Stomach smooth muscle (tissue), 2 donors: ENCODE data around the gene CD9.
A peak's percentile ranks its signal among the peaks of the same experiment; 100 is the strongest.

Experiments used
- H3K27ac ChIP-seq: one replicate; pipeline ENCODE4 v1.7.0; 2013; ENCODE audit warnings: mild to moderate bottlenecking, low read length, inconsistent platforms
- H3K27me3 ChIP-seq, 2 donors: one replicate each; pipeline ENCODE4 v1.7.0; 2013; ENCODE audit warnings: low read length in 2 of 2; ENCODE audit not compliant: insufficient read depth in 2 of 2, control insufficient read depth in 1 of 2
- H3K36me3 ChIP-seq, 2 donors: one replicate each; pipeline ENCODE4 v1.7.0; 2013; ENCODE audit warnings: low read length in 2 of 2; ENCODE audit not compliant: control insufficient read depth in 2 of 2, insufficient read depth in 2 of 2
- H3K4me1 ChIP-seq: one replicate; pipeline ENCODE4 v1.7.0; 2013; ENCODE audit warnings: low read length; ENCODE audit not compliant: control insufficient read depth, insufficient read depth
- H3K4me3 ChIP-seq, 2 donors: one replicate each; pipeline ENCODE4 v1.7.0; 2013; ENCODE audit warnings: low read length in 2 of 2
- H3K9ac ChIP-seq, 2 donors: one replicate each; pipeline ENCODE4 v1.7.0; 2013; ENCODE audit warnings: low read length in 2 of 2, mild to moderate bottlenecking in 1 of 2
- H3K9me3 ChIP-seq, 2 donors: one replicate each; pipeline ENCODE4 v1.7.0; 2013; ENCODE audit warnings: low read length in 2 of 2; ENCODE audit not compliant: control insufficient read depth in 2 of 2
- donor health status: healthy.
- donor health status: Pancreatic carcinoma.

The CD9 gene

GRCh38 chr12:6165395-6165794 lies 34.8 kb upstream of the CD9 start:
- H3K9ac ChIP-seq: no peak overlapping the region
- no peaks in the 10 kb centered on the region for H3K36me3 ChIP-seq
- no peaks in the 10 kb centered on the region for H3K27me3 ChIP-seq
- no peak overlapping the region for H3K27ac ChIP-seq
- H3K4me3 ChIP-seq: no peak overlapping the region
- H3K4me1 ChIP-seq: peaks cover 9% of the 10 kb centered on the region
- H3K9me3 ChIP-seq: no peaks in the 10 kb centered on the region

GRCh38 chr12:6166808-6167207 lies 33.4 kb upstream of the CD9 start:
- Histone ChIP-seq H3K27ac (no peak overlapping the region), H3K36me3 (no peaks in the 10 kb centered on the region), H3K9ac (no peak overlapping the region), H3K4me3 (no peak overlapping the region), H3K4me1 (peaks cover 8% of the 10 kb centered on the region), H3K27me3 (no peaks in the 10 kb centered on the region), H3K9me3 (no peaks in the 10 kb centered on the region)

GRCh38 chr12:6167327-6168280 lies 32.6 kb upstream of the CD9 start:
- Histone ChIP-seq H3K4me3 (no peak overlapping the region), H3K36me3 (no peaks in the 10 kb centered on the region), H3K27ac (peak overlapping the region; percentile 18), H3K4me1 (peaks cover 8% of the 10 kb centered on the region), H3K9me3 (no peaks in the 10 kb centered on the region), H3K9ac (no peak overlapping the region), H3K27me3 (no peaks in the 10 kb centered on the region)

- H3K27me3 ChIP-seq: no peaks in the 10 kb centered on the region
- H3K36me3 ChIP-seq: no peaks in the 10 kb centered on the region
- H3K27ac ChIP-seq: no peak overlapping the region
Measured at GRCh38 chr12:6171409-6172015, 28.7 kb upstream of the CD9 start.

GRCh38 chr12:6172086-6172485 lies 28.1 kb upstream of the CD9 start:
- Histone ChIP-seq H3K27ac (no peak overlapping the region), H3K4me1 (peaks cover 8% of the 10 kb centered on the region), H3K36me3 (no peaks in the 10 kb centered on the region), H3K4me3 (no peak overlapping the region), H3K9ac (no peak overlapping the region), H3K9me3 (no peaks in the 10 kb centered on the region), H3K27me3 (no peaks in the 10 kb centered on the region)

More at GRCh38 chr12:6171409-6172015, 28.7 kb upstream of the CD9 start:
- H3K4me3 ChIP-seq: no peak overlapping the region
- no peak overlapping the region for H3K9ac ChIP-seq
- H3K4me1 ChIP-seq: peaks cover 8% of the 10 kb centered on the region
- H3K9me3 ChIP-seq: no peaks in the 10 kb centered on the region

- H3K9ac ChIP-seq: no peak overlapping the region
- peaks cover under 1% of the 10 kb centered on the region for H3K4me1 ChIP-seq
- H3K36me3 ChIP-seq: no peaks in the 10 kb centered on the region
- no peak overlapping the region for H3K27ac ChIP-seq
- H3K4me3 ChIP-seq: no peak overlapping the region
- H3K9me3 ChIP-seq: no peaks in the 10 kb centered on the region
- no peaks in the 10 kb centered on the region for H3K27me3 ChIP-seq
Measured at GRCh38 chr12:6172862-6173261, 27.3 kb upstream of the CD9 start.

GRCh38 chr12:6177642-6178358 lies 22.4 kb upstream of the CD9 start:
- H3K4me1 ChIP-seq: peaks cover 37% of the 10 kb centered on the region
- no peak overlapping the region for H3K9ac ChIP-seq
- no peak overlapping the region for H3K4me3 ChIP-seq
- no peaks in the 10 kb centered on the region for H3K27me3 ChIP-seq
- no peaks in the 10 kb centered on the region for H3K36me3 ChIP-seq
- no peaks in the 10 kb centered on the region for H3K9me3 ChIP-seq
- H3K27ac ChIP-seq: no peak overlapping the region

- no peaks in the 10 kb centered on the region for H3K9me3 ChIP-seq
- peak overlapping the region; percentile 93 for H3K27ac ChIP-seq
- no peaks in the 10 kb centered on the region for H3K27me3 ChIP-seq
- H3K4me3 ChIP-seq: no peak overlapping the region
- H3K36me3 ChIP-seq: no peaks in the 10 kb centered on the region
- H3K4me1 ChIP-seq: peaks cover 49% of the 10 kb centered on the region
- H3K9ac ChIP-seq: no peak overlapping the region
Measured at GRCh38 chr12:6178981-6179761, 21.0 kb upstream of the CD9 start.

GRCh38 chr12:6180268-6181051 lies 19.7 kb upstream of the CD9 start:
- Histone ChIP-seq H3K36me3 (no peaks in the 10 kb centered on the region), H3K9ac (no peak overlapping the region), H3K9me3 (no peaks in the 10 kb centered on the region), H3K27me3 (no peaks in the 10 kb centered on the region), H3K4me3 (no peak overlapping the region), H3K4me1 (peaks cover 51% of the 10 kb centered on the region), H3K27ac (peak overlapping the region; percentile 93)
